ENCODE results near the gene FAXDC2.
A peak's percentile ranks its signal among the peaks of the same experiment; 100 is the strongest.
"Not testable (repeated sequence)": the region's sequence is repeated elsewhere in the genome, so short reads cannot be mapped to it uniquely, and the experiment has no call there.

FAXDC2 gene

GRCh38 chr5:154842689-154843530, 7.5 kb downstream of the FAXDC2 start:
- no peak for DNase-seq (ENCODE audit: low spot score)
- no peak overlapping the region for H3K27ac ChIP-seq
- ChIA-PET CTCF (no interaction called here), POLR2A (ENCODE audit: low non-redundant PET) (interaction anchor here (0.5 kb wide), 1 partner anchor 16 kb away, joined by 3 read pairs; the partner anchor contains the start of gene CNOT8)
- TF ChIP-seq, protein P1, sequence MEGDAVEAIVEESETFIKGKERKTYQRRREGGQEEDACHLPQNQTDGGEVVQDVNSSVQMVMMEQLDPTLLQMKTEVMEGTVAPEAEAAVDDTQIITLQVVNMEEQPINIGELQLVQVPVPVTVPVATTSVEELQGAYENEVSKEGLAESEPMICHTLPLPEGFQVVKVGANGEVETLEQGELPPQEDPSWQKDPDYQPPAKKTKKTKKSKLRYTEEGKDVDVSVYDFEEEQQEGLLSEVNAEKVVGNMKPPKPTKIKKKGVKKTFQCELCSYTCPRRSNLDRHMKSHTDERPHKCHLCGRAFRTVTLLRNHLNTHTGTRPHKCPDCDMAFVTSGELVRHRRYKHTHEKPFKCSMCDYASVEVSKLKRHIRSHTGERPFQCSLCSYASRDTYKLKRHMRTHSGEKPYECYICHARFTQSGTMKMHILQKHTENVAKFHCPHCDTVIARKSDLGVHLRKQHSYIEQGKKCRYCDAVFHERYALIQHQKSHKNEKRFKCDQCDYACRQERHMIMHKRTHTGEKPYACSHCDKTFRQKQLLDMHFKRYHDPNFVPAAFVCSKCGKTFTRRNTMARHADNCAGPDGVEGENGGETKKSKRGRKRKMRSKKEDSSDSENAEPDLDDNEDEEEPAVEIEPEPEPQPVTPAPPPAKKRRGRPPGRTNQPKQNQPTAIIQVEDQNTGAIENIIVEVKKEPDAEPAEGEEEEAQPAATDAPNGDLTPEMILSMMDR (conservative IDR thresholded peaks at IDR 0.05; ENCODE audit: low read depth), result no peak

- no peak for DNase-seq (ENCODE audit: low spot score)
- CTCF ChIA-PET, result interaction anchor here (0.8 to 1.2 kb wide), 2 partner anchors 8 to 16 kb away, joined by 4 to 6 read pairs; no protein-coding TSS in a partner anchor
- TF ChIP-seq, protein P1 (conservative IDR thresholded peaks at IDR 0.05; ENCODE audit: low read depth), result no peak
- H3K27ac ChIP-seq, result peak overlapping the region; percentile 24; the same call in 1 of the 2 replicates
- POLR2A ChIA-PET (ENCODE audit: low non-redundant PET), result interaction anchor here (1.2 kb wide), 1 partner anchor 8 kb away, joined by 4 read pairs; no protein-coding TSS in a partner anchor
Observed at GRCh38 chr5:154841273-154841661, 9.1 kb downstream of the FAXDC2 start.

DNA sequence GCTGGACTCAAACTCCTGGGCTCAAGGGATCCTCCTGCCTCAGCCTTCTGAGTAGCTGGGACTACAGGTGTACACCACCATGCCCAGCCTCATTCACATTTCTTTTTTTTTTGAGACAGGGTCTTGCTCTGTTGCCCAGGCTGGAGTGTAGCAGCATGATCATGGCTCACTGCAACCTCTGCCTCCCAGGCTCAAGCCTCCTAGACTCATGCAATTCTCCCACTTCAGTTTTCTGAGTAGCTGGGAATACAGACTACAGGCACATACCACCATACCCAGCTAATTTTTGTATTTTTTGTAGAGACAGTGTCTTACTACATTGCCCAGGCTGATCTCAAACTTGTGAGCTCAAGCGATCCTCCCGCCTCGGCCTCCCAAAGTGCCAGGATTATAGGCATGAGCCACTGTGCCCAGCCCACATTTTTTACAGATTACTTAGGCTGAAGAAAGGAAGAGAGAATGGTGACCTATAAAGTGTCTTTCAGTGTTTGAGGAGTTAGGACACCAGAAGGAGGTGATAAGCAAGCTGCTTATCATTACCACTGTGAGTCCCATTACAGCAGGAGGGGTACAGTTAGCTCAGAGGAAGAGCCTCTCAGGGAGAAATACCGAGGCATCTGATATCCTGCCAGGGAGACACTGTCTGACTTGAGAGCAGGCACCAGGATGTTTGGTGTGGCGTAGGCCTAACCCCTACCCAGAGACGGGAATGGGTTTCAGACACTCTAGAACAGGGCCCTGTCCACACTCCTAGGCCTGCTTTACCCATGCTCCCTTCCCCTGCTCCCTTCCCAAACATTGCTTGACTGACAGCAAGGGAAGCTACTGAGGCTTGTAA, 9.7 kb downstream of the FAXDC2 start:
- ChIA-PET POLR2A (ENCODE audit: low non-redundant PET) (interaction anchor here (1.2 kb wide), 1 partner anchor 9 kb away, joined by 4 read pairs; no protein-coding TSS in a partner anchor), CTCF (interaction anchor here (0.6 to 1.2 kb wide), 3 partner anchors 9 to 16 kb away, joined by 4 to 6 read pairs (median 4); no protein-coding TSS in a partner anchor)
- TF ChIP-seq, protein P1 (conservative IDR thresholded peaks at IDR 0.05; ENCODE audit: low read depth), result no peak
- peak overlapping the region; percentile 24; the same call in 1 of the 2 replicates for H3K27ac ChIP-seq
- DNase-seq (ENCODE audit: low spot score), result no peak

- no peak for DNase-seq (ENCODE audit: low spot score)
- H3K27ac ChIP-seq, result no peak overlapping the region
- ChIA-PET POLR2A (ENCODE audit: low non-redundant PET) (no interaction called here), CTCF (no interaction called here)
- TF ChIP-seq, protein P1 (conservative IDR thresholded peaks at IDR 0.05; ENCODE audit: low read depth), result no peak
Observed at GRCh38 chr5:154837009-154837901, 13.1 kb downstream of the FAXDC2 start.

DNA sequence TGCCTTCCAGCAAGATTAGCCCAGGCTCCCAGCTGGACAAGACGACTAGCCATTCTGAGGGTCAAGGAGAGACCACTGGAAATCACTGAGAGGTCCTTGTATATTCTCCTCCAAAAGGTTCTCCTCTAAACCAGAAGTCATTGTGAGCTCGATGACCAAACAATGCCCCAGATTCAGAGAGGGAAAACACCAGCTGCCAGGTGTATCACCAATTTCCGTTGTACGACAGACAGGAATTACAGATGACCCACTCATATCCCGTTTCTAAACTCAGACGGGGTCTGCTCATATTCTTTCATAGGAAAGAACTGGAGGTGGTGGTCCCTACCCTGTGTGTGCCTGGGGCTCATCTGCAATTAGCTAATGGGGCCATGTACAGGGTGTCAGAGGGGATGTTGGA, 14.2 kb downstream of the FAXDC2 start:
- no peak for DNase-seq (ENCODE audit: low spot score)
- ChIA-PET POLR2A (ENCODE audit: low non-redundant PET) (no interaction called here), CTCF (no interaction called here)
- H3K27ac ChIP-seq, result peak overlapping the region; percentile 91
- TF ChIP-seq, protein P1 (conservative IDR thresholded peaks at IDR 0.05; ENCODE audit: low read depth), result no peak

- DNase-seq (ENCODE audit: low spot score); POLR2A ChIA-PET (ENCODE audit: low non-redundant PET): not testable (repeated sequence)
- H3K27ac ChIP-seq, result peak overlapping the region; percentile 91
- CTCF ChIA-PET, result interaction anchor here (0.6 to 0.7 kb wide), 2 partner anchors 94 to 360 kb away, joined by 3 read pairs; no protein-coding TSS in a partner anchor
Observed at GRCh38 chr5:154835701-154836052, 14.7 kb downstream of the FAXDC2 start.

All from RWPE1 (cell line).